ENCODE results near the gene KCNQ1.

Gene KCNQ1

DNA sequence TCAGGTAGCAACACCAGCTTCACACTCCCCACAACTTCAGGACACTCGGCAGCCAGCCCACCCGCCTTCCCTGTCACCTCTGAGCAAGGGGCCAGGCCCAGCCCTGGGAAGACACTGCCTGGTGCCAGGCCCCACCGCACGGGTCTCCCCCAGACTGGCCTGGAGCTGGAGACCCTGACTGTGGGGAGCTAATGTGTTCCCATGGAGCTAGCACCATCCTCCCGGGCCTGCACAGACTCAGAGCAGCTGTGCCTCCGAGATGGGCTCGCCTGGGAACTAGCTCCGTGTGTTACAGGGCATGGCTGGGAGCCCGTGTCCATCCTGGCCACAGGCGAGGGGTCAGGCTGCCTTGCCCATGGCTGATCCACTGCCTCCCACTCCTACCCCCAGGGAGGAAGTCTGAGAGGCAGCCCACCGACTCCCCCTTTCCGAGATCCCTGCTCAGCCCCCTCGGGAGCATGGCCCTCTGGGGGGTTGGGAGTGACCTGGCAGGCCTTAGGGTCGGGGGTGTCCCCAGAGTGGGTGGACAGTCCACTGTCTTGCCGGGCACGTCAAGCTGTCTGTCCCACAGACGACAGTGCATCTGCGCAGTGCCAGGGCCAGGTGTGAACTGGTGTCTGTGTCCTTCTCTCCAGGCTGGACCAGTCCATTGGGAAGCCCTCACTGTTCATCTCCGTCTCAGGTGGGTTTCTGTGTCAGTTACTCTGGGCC is 331.7 kb downstream of the KCNQ1 start:
- DNase-seq: no peak

DNA sequence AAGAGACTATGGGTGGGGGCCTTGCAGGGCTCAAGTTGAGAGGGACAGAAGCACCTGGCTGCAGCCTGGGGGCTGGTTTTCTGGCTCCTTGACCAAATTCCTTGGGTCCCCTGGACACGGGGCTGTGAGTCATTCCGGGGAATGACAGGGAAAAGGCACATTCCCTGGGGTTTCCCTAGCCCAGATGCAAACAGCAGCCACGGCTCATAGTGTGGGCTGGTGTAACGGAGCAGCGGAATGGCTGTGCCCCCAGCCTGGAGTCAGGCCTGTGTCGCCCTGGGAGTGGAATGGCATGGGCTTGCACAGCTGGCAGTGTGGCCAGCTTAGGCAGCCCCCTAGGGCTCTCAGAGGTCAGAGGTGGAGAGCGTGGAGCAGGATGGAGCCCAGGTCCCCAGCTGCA is 332.6 kb downstream of the KCNQ1 start:
- no peak for DNase-seq

DNA sequence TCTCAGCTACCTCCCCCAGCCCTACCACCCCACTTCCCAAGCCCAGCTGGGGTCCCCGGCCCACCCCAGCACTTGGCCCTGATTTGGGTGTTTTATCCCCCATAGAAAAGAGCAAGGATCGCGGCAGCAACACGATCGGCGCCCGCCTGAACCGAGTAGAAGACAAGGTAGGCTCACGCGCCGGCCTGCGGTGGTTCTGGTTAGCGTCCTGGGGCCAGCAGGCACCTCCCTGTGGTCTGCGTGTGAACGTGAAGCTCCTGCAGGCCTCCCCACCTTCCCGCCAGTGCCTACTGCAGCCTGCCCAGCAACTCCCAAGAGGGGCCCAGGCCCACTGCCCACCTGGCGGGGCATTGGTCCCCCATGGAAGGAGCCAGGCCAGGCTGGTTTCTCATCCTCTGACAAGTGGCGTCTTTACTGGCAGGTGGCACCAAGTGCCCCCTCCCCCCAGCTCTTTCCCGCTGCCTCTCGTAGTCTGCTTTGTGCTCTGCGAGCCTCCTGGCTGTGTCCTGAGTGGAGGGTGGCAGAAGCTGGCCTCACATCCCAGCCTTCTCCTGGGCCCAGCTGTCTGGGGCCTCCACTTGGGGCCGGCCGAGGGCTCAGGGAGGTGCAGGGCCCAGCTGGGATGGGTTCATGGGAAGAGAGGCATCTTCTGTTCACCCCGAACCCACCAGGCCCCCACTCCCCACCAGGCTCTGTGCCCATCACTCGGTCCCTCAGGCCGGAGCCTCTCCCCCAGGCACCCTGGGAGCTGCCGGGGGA is 333.2 kb downstream of the KCNQ1 start:
- DNase-seq: peak; percentile 15

DNA sequence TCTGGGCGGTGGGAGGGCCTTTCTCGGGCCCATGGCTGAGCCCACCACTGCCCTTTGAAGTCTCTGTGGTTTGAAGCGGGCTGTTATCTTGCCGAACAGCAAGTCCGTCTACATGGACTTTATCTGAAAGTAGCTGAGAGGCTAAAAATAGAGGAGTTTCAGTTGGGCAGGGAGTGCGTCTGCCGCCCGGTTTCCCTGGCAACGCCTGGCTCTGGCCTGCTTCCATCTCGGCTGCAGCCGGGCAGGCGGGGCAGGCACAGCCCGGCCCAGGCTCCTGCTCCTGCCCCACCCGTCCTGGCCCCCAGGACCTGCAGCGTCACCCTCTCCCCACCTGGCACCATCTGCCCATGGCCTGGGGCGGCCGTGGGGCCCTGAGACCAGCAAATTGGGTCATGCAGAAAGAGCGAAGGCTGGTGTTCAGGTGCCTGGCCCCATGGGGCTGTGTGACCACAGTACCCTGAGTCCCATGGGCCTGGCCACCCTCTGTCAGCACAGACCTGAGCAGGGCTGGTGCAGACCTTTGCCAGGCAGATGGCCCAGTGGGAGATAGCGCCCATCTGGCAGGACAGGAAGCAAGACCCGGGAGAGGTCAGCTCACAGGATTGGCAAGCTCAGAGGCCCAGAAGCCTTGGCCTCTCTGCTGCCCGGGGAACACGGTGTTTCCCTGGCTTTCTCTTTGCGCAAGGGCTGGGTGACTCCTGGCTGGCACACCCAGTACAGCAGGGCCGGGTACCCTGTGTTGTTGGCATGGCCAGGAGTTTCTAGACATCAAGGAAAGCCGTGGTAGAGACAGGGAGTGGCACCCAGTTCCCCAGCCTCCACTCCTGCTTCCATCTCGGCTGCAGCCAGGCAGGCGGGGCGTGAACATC is 334.1 kb downstream of the KCNQ1 start:
- peak; percentile 50 for DNase-seq

DNA sequence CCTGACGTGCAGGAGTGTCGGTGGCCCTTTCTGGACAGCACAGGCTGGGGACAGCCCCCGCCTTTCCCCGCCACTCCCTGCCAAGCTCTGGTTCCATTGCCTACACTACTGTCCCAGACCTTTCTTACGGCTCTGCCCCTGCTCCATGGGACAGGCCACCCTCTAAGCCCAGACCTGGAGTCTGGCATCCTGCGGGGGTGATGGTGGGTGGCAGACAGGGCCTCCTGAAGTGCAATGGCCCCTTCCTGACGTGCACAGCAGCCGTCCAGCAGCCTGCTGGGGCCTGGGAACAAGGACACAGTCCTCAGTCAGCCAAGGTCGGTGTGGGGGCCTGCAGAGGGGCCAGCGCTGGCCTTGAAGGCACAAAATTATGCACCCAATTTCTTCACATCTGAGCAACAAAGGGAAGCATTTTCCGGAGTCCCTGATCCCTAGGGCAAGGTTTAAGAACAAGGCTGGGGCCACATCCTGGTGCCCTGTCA is 334.7 kb downstream of the KCNQ1 start:
- DNase-seq: no peak

DNA sequence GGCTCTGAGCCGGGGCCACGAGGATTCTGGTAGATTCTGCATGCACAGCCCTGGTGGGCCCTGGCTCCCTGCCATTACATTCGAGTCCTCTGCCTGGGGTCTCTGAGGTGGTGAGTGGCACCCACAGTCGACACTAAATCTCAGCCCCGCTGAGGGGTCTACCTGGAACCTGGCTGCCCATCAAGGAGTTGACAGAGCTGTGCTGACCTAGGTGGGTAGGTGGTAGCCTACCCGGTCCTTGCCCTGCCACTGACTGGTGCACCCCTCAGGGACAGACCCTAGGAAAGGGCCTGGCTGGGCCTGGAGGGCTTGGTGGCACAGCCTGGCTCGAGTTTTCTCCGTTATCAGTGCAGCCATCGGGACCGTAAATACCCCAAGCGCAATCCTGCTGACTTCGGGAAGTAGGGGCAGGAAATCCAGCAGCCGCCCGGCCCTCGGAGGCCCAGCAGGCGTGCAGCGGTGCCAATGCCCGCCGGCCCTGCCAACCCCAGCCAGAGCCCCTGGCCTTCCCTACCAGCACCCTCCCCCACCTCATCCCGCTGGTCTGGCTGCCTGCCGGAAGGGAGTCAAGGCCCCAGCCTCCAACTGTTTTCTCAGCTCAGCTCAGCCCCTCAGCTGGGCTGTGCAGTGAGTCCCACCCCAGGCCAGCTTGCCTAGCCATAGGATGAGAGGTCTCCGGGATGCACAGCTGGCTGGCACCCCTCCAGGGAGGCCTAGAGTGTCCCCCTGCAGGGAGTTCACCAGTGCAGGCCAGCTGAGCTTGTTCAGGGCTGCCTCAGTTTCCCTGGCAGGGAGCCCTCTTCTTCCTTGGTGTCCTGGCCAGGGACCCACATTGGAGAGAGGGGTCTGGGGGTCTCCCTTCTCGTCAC is 335.4 kb downstream of the KCNQ1 start:
- DNase-seq: no peak

DNA sequence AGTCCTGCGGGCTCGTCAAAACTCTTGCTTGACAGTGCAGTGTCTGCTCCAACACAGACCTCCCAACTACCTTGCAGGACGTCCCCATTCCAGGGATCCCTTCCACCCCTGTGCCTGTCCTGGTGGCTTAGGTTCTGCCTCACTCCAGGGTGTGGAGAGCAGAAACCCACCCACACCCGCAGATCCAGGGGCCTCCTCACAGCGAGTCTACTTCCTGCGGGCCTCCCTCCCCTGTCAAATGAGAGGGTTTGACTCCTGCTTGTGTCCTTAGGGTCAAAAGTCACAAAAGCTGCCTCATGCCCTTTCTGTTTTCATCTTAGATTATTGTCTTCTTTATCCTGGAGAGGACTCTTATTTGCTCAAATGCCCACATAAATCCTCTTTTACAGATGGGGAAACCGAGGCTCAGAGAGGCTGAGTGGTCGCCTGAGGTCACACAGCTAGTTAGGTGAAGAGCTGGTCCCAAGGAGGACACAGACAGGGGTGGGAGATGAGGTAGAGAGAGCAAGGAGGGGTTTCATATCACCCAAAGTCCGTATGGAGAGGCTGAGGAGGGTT is 336.1 kb downstream of the KCNQ1 start:
- no peak for DNase-seq

DNA sequence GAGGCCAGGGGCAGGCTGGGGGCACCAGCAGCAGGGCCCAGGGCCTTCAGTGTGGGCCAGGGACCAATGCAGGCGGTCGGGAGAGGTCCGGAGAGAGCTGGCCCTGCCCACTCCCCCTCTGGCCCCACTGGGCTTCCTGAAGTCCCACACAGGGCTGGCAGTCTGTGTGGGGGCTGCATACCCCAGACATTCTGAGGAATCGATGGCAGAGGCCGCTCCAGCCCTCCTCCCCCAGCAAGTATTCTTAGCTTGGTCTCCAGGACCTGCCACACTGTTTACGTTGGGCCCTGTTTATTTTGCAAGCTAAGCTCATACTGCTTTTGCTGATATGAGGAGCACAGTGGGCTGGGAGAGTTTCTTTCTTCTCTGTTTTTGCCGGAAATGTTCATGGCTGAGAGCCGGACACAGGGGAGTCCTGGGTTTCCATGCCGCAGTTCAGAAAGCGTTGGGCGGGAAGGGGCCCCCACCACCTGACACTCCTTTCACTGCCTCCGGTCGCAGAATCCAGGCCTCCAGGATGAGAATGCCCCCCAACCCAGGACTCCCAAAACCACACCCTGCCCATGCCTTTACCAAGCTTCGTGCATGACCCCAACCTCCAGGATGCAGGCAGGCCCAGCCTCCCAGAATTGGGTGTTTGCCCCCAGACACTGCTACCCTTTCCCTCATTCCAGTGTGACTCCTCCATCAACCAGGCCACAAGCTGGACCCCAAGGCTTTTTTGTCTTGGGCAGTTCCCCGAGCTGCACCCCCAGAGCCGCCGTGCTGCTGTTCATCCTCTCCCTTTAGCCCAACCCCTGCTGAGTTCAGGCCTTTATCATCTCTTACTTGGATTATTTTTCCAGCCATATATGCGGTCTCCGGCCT is 336.8 kb downstream of the KCNQ1 start:
- DNase-seq: no peak

DNA sequence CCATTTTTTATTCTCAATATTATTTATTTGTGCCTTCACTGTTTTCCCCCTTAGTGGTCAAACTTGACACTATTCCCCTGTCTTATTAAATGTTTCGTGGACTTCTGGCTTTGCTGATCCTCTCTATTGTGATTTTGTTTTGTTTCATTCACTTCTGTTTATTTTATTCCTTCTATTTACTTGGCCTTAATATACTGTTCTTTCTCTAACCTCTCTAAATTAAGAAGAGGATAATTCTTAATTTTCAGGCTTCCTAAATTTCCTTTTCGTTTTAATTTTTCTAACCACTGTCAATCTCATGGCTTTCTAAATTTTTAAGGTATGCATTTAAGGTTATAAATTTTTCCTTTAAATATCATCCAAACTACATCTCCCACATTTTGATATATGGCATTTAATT is 338.0 kb downstream of the KCNQ1 start:
- no peak for DNase-seq

DNA sequence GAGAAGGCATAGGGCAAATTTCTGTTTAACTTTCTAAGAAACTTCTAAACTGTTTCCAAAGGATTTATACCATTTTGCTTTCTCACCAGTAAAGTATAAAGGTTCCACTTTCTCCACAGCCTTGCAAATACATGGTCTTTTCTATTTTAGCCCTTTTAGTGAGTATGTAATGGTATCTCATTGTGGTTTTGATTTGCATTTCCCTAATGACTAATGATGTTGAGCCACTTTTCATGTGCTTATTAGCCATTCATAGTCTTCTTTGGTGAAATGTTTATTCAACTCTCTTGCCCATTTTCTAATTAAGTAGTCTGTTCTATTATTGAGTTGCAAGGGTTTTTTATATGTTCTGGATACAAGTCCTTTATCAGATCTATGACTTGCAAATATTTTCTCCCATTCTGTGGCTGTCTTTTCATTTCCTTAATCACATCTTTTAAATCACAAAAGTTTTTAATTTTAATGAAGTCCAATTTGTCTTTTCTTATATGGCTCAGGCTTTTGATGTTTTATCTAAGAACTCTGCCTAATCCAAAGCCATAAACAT is 338.8 kb downstream of the KCNQ1 start:
- DNase-seq: no peak

DNA sequence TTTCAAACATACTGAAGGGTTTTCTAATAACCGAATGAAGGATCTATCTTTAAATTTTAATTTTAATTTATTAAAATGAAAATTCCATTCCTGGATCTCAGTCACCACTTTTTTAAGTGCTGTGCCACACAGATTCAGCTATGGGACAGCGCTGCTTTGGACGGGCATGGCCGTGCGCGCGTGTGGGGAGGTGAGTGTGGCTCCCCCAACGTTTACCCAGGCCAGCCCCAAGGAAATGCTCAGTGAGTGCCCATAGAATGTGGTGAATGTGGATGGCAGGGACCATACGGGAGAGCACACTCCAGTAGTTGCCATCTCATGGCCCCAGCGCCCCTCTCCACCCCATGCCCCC is 343.0 kb downstream of the KCNQ1 start:
- DNase-seq: no peak

DNA sequence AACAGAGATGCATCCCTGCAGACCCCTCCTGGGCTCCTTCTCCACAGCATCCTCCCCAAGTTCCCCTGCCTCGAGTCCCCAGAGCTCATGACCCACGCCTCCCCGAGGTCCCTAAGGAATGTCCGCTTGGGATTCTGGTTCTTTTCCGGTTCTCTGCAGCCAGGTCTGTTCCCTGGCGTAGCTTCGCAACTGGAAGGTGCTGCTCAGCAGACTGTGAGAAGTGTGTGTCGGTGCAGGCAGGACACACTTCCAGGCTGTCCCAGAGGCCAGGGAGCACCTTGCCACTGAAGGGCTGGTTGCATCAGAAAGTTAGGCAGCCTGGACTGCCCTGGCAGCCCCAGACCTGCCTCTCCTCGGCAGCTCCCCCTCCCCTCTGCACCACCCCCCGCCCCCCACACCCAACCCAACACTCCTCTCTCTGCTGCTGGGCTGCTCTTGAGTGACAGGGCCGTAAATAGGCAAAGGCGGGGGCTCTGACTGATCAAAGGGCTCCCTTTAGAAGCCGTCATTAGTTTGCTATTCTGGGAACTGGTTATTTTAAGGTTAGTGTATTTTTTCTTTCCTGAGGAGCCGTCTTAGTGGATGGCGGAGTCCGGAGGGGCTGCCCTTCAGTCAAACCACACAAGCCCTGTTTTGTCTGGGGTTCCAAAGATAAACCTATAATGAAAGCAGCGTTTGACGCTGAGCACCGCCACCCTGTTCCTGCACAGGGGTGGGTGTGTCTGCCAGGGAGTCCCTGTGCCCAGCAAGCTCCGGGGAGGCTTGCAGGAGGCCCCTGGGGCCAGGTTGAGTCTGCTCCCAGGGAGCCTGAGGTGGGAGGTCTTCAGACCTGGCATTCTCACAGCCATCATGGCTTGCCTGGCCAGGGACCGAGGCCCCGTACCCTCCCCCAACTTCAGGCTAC is 343.6 kb downstream of the KCNQ1 start:
- no peak for DNase-seq

DNA sequence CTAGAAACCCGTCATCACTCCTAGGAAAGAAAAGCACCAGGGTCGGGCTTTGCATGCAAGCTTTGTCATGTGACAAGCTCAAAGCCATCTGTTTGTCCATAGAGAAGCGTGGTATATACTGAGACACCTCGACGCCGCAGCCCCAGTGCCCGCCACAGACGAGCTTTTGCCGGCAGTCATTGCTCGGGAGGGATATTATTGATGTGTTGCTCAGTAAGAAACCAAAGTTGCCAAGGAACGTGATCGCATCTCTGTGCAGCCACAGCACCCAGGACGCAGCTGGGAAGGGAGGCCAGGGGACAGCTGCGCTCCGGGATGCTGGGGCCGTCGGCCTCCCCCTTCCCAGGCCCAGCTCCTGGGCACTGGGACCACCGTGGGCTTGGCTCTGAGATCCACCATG is 344.5 kb downstream of the KCNQ1 start:
- no peak for DNase-seq

DNA sequence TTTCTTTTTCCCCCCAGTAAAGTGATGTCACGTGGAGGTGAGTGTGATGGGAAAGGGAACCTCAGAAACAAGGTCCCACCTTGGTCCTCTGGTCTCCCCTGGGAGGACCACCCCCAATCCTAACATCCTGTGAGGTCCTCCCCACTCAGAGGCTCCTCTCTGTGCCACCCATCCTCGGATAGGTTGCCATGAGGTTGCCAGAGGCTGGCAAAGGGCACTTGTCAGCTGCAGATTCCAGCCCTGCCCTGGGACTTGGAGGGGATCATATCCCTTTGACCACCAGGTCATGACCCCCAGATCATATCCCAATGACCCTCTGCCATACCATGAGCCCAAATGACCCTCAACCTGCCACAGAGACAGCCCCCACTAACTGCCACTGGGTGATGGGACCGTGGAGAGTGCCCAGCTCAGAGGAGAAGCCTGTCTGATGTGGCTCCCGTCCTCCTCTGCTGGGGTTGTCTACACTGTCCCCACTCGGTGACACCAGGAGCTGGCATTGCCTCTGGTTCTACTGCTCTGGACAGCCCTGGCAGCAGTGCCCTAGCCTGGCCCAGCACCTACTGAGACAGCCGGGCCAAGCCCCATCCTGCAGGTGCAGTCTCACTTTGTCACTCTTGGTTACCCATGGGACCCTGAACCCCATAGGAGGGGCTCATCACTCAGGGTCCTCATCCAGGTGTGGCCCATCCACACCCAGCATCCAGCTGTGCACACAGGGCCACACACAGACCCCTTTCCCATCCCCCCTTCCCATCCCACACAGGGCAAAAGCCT is 345.2 kb downstream of the KCNQ1 start:
- DNase-seq: no peak

DNA sequence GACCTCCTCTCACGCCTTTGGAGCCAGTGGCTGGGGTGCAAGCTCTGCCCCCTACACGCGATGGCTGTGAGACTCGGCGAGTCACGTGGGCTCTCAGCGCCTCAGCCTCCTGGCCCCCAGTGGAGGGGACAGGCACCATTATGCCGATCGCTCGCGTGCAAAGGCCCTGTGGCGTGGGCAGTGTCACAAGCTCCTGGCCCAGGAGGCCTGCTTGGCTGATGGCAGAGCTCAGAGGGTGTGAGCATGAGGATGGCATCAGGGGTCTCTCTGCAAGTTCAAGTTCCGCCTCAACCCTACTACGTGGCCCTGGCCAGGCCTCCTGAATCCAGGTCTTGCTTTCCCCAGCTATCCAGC is 345.7 kb downstream of the KCNQ1 start:
- no peak for DNase-seq

DNA sequence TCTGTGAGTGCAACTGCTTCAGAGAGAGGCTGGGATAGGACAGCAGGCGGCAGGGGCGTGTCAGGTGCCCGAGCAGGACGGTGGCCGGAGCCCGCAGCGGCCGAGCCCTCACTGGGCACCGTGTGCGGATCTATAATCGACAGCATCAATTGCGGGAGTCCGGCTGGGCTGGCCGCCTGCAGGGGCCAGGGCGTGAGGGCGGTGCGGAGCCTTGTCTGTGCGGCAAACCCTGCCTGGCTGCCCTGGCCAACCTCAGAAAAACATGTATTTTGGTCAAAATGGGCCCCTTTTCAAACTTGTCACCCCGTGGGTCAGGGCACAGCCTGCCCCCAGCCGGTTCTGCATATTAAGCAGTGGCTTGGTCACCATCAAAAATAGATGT is 346.3 kb downstream of the KCNQ1 start:
- DNase-seq: no peak

DNA sequence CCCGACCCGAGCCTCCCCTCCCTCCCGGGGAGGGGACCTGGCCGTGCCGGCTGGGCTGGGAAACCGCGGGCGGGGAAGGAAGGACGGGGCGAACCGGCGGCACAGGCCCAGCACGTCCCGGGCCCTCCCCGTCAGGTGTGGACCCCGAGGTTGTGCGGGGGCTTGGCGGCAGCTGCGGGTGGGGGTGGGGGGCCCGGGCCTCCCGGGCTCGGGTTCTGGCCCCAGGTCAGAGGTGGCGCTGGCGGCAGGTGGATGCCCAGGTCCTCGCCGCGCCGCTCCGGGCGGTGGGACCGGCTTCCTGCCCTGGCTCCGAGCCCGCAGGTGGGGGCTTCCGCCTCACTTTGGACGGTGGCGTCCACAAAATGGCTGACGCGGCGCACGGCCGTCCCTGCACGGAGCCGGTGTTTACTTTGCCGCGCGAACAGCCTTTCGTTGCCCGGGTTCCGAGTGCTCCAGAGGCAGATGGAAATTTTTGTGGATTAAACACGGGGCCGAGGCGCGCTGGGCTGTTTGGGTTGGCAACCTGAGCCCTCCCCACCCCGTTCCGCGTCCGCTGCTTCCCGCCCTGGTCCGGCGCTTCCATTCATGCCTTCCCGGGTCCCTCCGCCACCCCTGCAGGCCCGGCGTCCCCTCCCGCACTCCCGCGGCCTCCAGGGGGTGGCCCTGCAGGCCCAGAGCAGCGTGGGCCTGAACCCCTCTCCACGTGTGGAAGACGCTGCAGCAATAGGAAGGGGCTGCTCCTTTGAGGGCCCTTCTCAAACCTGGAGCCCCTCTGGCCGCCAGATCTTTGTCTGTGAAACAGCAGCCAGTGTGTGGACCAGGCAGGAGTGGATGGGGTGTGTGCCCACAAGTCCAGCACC is 346.9 kb downstream of the KCNQ1 start:
- no peak for DNase-seq

Measured in NCI-H2171 treated with DMSO at 0.1 percent for 48 hours (cell line).